Measurements from ENCODE around the gene ARHGEF28. TPM values are rescaled to one million over a fixed set of nuclear protein-coding genes. Genes with fewer than 3 reads are reported as not detected.
A peak's percentile ranks its signal among the peaks of the same experiment; 100 is the strongest.

Gene ARHGEF28
- total and polyA plus RNA-seq, 2 donors (not counting 1 experiment from before 2014, with no cell fraction given): 2.3 to 34.3 TPM

- Histone ChIP-seq H3K9ac (ENCODE audit: insufficient read depth, low read length) (no peak overlapping the region), H3K79me2 (ENCODE audit: control insufficient read depth, insufficient read depth, low read length) (no peaks in the 10 kb centered on the region), H3K36me3 (ENCODE audit: control insufficient read depth, insufficient read depth, low read length) (no peaks in the 10 kb centered on the region), H4K20me1 (ENCODE audit: control insufficient read depth, extremely low read depth, insufficient read depth, low read length) (no peaks in the 10 kb centered on the region), H3K27me3 (ENCODE audit: control insufficient read depth, insufficient read depth, low read length) (no peaks in the 10 kb centered on the region), H3K4me1 (ENCODE audit: control insufficient read depth, extremely low read depth, insufficient read depth, low read length) (peaks cover 8% of the 10 kb centered on the region), H3K4me2 (ENCODE audit: extremely low read depth, insufficient read depth, low read length) (no peak overlapping the region), H3K27ac (ENCODE audit: insufficient read depth, low read length) (no peak overlapping the region), H2AFZ (ENCODE audit: low read length) (no peak overlapping the region), H3K4me3 (replicated peaks in 1 of 4; ENCODE audit: control extremely low read depth in 1 of 4, insufficient read depth in 1 of 4, low read depth in 3 of 4, low read length in 4 of 4) (no peak overlapping the region), H3K9me3 (ENCODE audit: control insufficient read depth, insufficient read depth, low read depth, low read length) (no peaks in the 10 kb centered on the region)
- peak in 1 of 2 donors; percentile 55 for DNase-seq (ENCODE audit: low read depth in 2 of 2)
- TF ChIP-seq CTCF (conservative IDR thresholded peaks at IDR 0.05 in 1 of 2, IDR thresholded peaks at IDR 0.05 in 1 of 2; ENCODE audit: low read depth in 1 of 2, low read length in 2 of 2): no peak
- TF ChIP-seq EZH2 (IDR thresholded peaks at IDR 0.05; ENCODE audit: low read length, missing control alignments): no peak
Observed at GRCh38 chr5:73821003-73821402, 195.0 kb downstream of the ARHGEF28 start.

- Histone ChIP-seq H3K36me3 (ENCODE audit: control insufficient read depth, insufficient read depth, low read length) (no peaks in the 10 kb centered on the region), H3K4me3 (replicated peaks in 1 of 4; ENCODE audit: control extremely low read depth in 1 of 4, insufficient read depth in 1 of 4, low read depth in 3 of 4, low read length in 4 of 4) (no peak overlapping the region), H2AFZ (ENCODE audit: low read length) (no peak overlapping the region), H3K4me2 (ENCODE audit: extremely low read depth, insufficient read depth, low read length) (no peak overlapping the region), H3K9me3 (ENCODE audit: control insufficient read depth, insufficient read depth, low read depth, low read length) (no peaks in the 10 kb centered on the region), H3K4me1 (ENCODE audit: control insufficient read depth, extremely low read depth, insufficient read depth, low read length) (peaks cover 5% of the 10 kb centered on the region), H3K27ac (ENCODE audit: insufficient read depth, low read length) (no peak overlapping the region), H3K79me2 (ENCODE audit: control insufficient read depth, insufficient read depth, low read length) (no peaks in the 10 kb centered on the region), H3K27me3 (ENCODE audit: control insufficient read depth, insufficient read depth, low read length) (no peaks in the 10 kb centered on the region), H4K20me1 (ENCODE audit: control insufficient read depth, extremely low read depth, insufficient read depth, low read length) (no peaks in the 10 kb centered on the region), H3K9ac (ENCODE audit: insufficient read depth, low read length) (no peak overlapping the region)
- peak in 1 of 2 donors; percentile 45 for DNase-seq (ENCODE audit: low read depth in 2 of 2)
- TF ChIP-seq EZH2 (IDR thresholded peaks at IDR 0.05; ENCODE audit: low read length, missing control alignments): no peak
- TF ChIP-seq CTCF (conservative IDR thresholded peaks at IDR 0.05 in 1 of 2, IDR thresholded peaks at IDR 0.05 in 1 of 2; ENCODE audit: low read depth in 1 of 2, low read length in 2 of 2): no peak
Observed at GRCh38 chr5:73822278-73822988, 196.4 kb downstream of the ARHGEF28 start.

- Histone ChIP-seq H3K4me1 (ENCODE audit: control insufficient read depth, extremely low read depth, insufficient read depth, low read length) (peaks cover 5% of the 10 kb centered on the region), H2AFZ (ENCODE audit: low read length) (no peak overlapping the region), H4K20me1 (ENCODE audit: control insufficient read depth, extremely low read depth, insufficient read depth, low read length) (no peaks in the 10 kb centered on the region), H3K79me2 (ENCODE audit: control insufficient read depth, insufficient read depth, low read length) (no peaks in the 10 kb centered on the region), H3K9me3 (ENCODE audit: control insufficient read depth, insufficient read depth, low read depth, low read length) (no peaks in the 10 kb centered on the region), H3K4me2 (ENCODE audit: extremely low read depth, insufficient read depth, low read length) (no peak overlapping the region), H3K9ac (ENCODE audit: insufficient read depth, low read length) (no peak overlapping the region), H3K36me3 (ENCODE audit: control insufficient read depth, insufficient read depth, low read length) (no peaks in the 10 kb centered on the region), H3K4me3 (replicated peaks in 1 of 4; ENCODE audit: control extremely low read depth in 1 of 4, insufficient read depth in 1 of 4, low read depth in 3 of 4, low read length in 4 of 4) (no peak overlapping the region), H3K27ac (ENCODE audit: insufficient read depth, low read length) (no peak overlapping the region), H3K27me3 (ENCODE audit: control insufficient read depth, insufficient read depth, low read length) (no peaks in the 10 kb centered on the region)
- TF ChIP-seq CTCF (conservative IDR thresholded peaks at IDR 0.05 in 1 of 2, IDR thresholded peaks at IDR 0.05 in 1 of 2; ENCODE audit: low read depth in 1 of 2, low read length in 2 of 2) (no peak), EZH2 (IDR thresholded peaks at IDR 0.05; ENCODE audit: low read length, missing control alignments) (no peak)
- peak; percentile 32 to 60 for DNase-seq (ENCODE audit: low read depth in 2 of 2)
Observed at GRCh38 chr5:73822989-73823339, 197.0 kb downstream of the ARHGEF28 start.

Measured in fibroblast of lung (primary cell).